Measurements from ENCODE around the gene ABLIM3.

ABLIM3 gene

DNA sequence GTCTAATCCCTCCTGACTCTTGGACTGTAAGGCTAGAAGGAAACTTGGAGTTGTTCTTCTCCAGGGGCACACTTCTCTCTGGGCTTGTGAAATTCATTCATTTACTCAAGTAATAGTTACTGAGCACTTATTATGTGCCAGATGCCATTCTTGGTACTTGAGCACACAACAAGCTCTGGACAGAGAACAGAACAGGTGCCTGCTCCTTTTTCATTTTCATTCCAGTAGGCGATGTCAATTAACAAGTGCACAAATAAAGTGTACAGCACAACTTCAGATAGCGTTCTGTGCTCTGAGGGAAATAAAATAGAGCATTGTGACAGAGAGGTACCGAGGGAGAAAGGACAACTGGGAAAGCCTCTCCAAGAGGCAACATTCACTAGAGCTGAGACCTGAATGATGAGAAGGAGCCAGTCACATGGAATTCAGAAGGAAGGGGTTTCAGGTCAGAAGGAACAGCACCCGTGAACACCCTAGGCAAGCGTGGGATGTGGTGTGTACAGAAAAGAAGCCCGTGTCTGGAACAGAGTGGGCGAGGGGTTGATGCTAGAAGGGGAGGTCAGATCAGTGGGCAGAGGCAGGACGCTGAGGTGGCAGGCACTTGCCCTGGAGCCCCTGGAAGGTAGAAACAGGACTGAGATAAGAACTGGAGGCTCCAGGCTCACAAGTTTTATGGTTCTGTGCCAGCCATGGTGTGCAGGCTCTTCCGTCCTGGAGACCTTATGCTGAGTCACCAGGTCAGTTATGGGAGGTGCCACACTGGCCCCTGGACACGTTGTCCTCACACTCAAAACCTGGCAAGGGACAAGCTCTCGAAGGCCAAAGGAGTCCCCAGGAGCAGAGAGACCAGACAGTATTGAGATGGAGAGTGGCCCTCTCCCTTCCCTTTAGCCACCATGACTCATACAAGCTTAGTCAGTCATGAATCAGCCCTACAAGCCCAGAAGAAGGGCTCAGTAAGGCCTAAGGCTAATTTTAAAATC, 7.2 kb upstream of the ABLIM3 start:
- CTCF ChIA-PET, result interaction anchor here (1.6 kb wide), 1 partner anchor 7 kb away, joined by 8 read pairs; the partner anchor contains the start of gene ABLIM3
- no peak for TF ChIP-seq SUZ12 (IDR thresholded peaks at IDR 0.05)
- TF ChIP-seq FOXK2 (IDR thresholded peaks at IDR 0.05), result no peak
- TF ChIP-seq CTBP1 (IDR thresholded peaks at IDR 0.05; ENCODE audit: borderline replicate concordance), result no peak
- TF ChIP-seq HDGF (IDR thresholded peaks at IDR 0.05; ENCODE audit: borderline replicate concordance), result no peak
- TF ChIP-seq SP1 (IDR thresholded peaks at IDR 0.05), result no peak
- TF ChIP-seq BHLHE40 (IDR thresholded peaks at IDR 0.05; ENCODE audit: borderline replicate concordance), result no peak
- no peak for TF ChIP-seq ZNF384 (IDR thresholded peaks at IDR 0.05)
- no peak for TF ChIP-seq FOXA1 (IDR thresholded peaks at IDR 0.05)
- TF ChIP-seq TARDBP (IDR thresholded peaks at IDR 0.05), result no peak
- TF ChIP-seq L3MBTL2 (conservative IDR thresholded peaks at IDR 0.05), result no peak
- no peak for TF ChIP-seq ARNT (IDR thresholded peaks at IDR 0.05)
- no peak for TF ChIP-seq NFRKB (IDR thresholded peaks at IDR 0.05)
- TF ChIP-seq FOXM1 (IDR thresholded peaks at IDR 0.05; ENCODE audit: borderline replicate concordance), result no peak
- TF ChIP-seq, protein P1, sequence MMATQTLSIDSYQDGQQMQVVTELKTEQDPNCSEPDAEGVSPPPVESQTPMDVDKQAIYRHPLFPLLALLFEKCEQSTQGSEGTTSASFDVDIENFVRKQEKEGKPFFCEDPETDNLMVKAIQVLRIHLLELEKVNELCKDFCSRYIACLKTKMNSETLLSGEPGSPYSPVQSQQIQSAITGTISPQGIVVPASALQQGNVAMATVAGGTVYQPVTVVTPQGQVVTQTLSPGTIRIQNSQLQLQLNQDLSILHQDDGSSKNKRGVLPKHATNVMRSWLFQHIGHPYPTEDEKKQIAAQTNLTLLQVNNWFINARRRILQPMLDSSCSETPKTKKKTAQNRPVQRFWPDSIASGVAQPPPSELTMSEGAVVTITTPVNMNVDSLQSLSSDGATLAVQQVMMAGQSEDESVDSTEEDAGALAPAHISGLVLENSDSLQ (IDR thresholded peaks at IDR 0.05), result no peak
- no peak for TF ChIP-seq ELF4 (IDR thresholded peaks at IDR 0.05)
- POLR2A ChIA-PET, result no interaction called here
- no peak for DNase-seq (ENCODE audit: extremely low spot score)

DNA sequence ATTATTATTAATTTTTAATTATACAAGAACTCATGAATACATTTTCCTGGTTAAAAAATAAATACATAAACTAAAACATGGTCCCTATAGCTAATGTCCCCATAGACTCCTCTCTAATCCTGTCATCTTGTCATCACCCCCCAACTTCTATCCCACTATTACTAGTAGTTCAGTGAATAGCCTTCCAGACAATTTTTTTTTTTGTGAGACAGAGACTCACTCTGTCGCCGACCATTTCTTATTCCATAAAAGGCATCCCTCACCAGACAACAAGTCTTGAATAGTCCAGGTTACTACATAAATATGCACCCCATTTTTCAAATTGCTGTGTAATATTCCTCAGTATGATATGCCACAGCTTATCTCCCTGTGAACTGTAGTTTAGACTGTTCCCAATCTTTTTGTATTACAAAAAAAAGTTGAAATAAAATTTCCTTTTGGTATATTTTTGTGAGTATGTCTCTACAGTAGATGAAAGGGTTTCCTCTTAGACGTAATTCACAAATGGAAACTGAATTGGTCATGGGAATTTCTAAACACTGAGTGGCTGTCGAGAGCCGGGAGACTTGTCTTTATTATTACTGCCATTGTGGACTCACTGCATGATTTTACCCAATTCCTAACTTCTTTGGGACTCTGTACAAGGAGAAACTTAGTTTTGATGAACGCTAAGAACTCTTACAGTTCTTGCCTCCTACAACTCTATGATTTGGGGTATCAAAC, 6.4 kb upstream of the ABLIM3 start:
- CTCF ChIA-PET, result no interaction called here
- TF ChIP-seq CTBP1 (IDR thresholded peaks at IDR 0.05; ENCODE audit: borderline replicate concordance) (no peak), ARNT (IDR thresholded peaks at IDR 0.05) (no peak), L3MBTL2 (conservative IDR thresholded peaks at IDR 0.05) (no peak), BHLHE40 (IDR thresholded peaks at IDR 0.05; ENCODE audit: borderline replicate concordance) (no peak), FOXK2 (IDR thresholded peaks at IDR 0.05) (no peak), SP1 (IDR thresholded peaks at IDR 0.05) (no peak), TARDBP (IDR thresholded peaks at IDR 0.05) (no peak), ELF4 (IDR thresholded peaks at IDR 0.05) (no peak), FOXA1 (IDR thresholded peaks at IDR 0.05) (no peak), HDGF (IDR thresholded peaks at IDR 0.05; ENCODE audit: borderline replicate concordance) (no peak), ZNF384 (IDR thresholded peaks at IDR 0.05) (no peak), LEF1 (IDR thresholded peaks at IDR 0.05; ENCODE audit: borderline replicate concordance) (no peak), FOXM1 (IDR thresholded peaks at IDR 0.05; ENCODE audit: borderline replicate concordance) (no peak), SUZ12 (IDR thresholded peaks at IDR 0.05) (no peak), NFRKB (IDR thresholded peaks at IDR 0.05) (no peak)
- TF ChIP-seq, protein P1 (IDR thresholded peaks at IDR 0.05), result no peak
- DNase-seq (ENCODE audit: extremely low spot score), result no peak
- POLR2A ChIA-PET, result no interaction called here

DNA sequence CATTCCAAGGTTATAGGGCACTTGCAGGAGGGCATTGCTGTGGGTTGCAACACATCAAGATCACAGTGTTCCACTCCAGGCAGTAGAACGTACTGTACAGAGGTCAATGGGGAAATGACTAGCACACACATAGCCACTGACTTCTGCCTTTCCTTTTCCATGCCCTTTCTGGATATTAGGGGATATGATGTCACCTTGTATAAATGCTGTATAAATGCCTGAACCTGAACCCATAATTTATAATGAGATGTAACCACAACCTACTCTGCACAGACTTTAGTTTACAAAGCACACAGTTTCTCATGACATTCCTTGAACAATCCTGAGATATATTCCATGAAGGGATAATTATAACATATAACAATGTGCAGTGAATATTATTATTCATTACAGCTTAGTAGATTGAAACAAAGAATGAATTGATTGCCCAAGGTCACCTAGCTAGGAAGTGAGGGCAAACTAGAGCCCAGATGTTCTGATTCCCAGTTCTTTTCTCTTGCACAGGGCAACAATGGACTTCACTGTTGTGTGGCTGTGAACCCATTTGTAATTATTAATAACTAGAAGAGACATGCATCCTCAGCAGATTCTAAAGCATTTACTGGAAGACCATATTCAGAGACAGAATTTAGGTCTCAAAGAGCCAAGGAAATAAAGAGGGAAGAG, 5.6 kb upstream of the ABLIM3 start:
- CTCF ChIA-PET, result interaction anchor here (0.9 kb wide), 1 partner anchor 10 kb away, joined by 3 read pairs; no protein-coding TSS in a partner anchor
- POLR2A ChIA-PET, result no interaction called here
- DNase-seq (ENCODE audit: extremely low spot score), result no peak
- TF ChIP-seq SUZ12 (IDR thresholded peaks at IDR 0.05), result no peak
- no peak for TF ChIP-seq LEF1 (IDR thresholded peaks at IDR 0.05; ENCODE audit: borderline replicate concordance)

DNA sequence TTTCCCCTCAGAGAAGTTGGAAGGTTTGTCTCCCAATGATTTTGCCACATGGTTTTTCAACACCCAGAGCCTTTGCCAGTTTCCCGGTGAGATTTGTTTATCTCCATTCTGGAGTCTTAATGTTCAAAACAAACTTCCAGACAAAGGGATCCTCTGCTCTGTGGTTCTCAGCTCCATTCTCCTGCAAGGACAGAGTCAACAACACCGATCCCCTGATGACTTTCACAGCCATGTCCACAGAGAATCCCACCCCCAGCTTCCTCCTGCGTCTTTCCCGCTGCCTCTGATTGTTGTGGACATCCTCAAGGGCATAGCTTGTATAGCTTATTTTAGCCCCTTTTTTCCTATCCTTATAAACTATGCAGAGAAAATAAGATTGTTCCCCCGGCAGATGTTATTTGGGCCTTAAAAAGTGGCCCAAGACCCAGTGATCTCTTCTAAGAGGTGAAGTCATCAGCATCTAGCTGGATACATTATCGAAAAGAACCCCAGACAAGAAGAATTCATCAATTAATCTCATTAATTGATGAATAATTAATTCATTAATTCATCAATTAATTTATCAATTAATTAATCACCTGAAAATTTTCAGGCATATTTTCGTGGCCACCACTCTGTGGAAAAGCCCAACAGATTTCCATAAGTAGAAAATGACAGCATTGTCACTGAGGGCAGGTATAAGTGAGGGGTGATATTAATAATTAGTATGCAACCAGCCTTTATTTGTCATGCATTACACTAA, 2.9 kb upstream of the ABLIM3 start:
- ChIA-PET POLR2A (no interaction called here), CTCF (interaction anchor here (0.8 to 1.0 kb wide), 2 partner anchors 134 to 407 kb away, joined by 3 read pairs; no protein-coding TSS in a partner anchor)
- TF ChIP-seq ARNT (IDR thresholded peaks at IDR 0.05) (no peak), SP1 (IDR thresholded peaks at IDR 0.05) (no peak), FOXM1 (IDR thresholded peaks at IDR 0.05; ENCODE audit: borderline replicate concordance) (no peak), FOXK2 (IDR thresholded peaks at IDR 0.05) (no peak), ZNF384 (IDR thresholded peaks at IDR 0.05) (no peak), ELF4 (IDR thresholded peaks at IDR 0.05) (no peak), TARDBP (IDR thresholded peaks at IDR 0.05) (no peak)
- TF ChIP-seq, protein P1 (IDR thresholded peaks at IDR 0.05), result no peak
- DNase-seq (ENCODE audit: extremely low spot score), result no peak
